KMS-11 (cell line): ENCODE data around the gene EFHC2.
"Not testable (repeated sequence)": the region's sequence is repeated elsewhere in the genome, so short reads cannot be mapped to it uniquely, and the experiment has no call there.

Source experiments
- H2AFZ ChIP-seq: fragments of 200-600 bp; sonication (generic); 2 replicates; pipeline ENCODE4 v1.6.1; 2016; ENCODE audit warnings: antibody characterized with exemption, mixed run types, low read depth
- H3K27ac ChIP-seq: fragments of 200-600 bp; sonication (generic); 2 replicates; pipeline ENCODE4 v1.6.1; 2016; ENCODE audit warnings: mild to moderate bottlenecking, mixed run types
- H3K27me3 ChIP-seq: fragments of 200-600 bp; sonication (generic); 2 replicates; pipeline ENCODE4 v1.6.1; 2017; ENCODE audit warnings: mild to moderate bottlenecking, low read depth, mixed run types, moderate library complexity; ENCODE audit not compliant: insufficient read depth
- H3K36me3 ChIP-seq: fragments of 200-600 bp; sonication (generic); 2 replicates; pipeline ENCODE4 v1.6.1; 2017; ENCODE audit warnings: mild to moderate bottlenecking, mixed run types; ENCODE audit not compliant: insufficient read depth
- H3K4me1 ChIP-seq: fragments of 200-600 bp; sonication (generic); 2 replicates; pipeline ENCODE4 v1.6.1; 2016; ENCODE audit warnings: mild to moderate bottlenecking, low read depth, mixed run types; ENCODE audit not compliant: poor library complexity, severe bottlenecking
- H3K4me2 ChIP-seq: fragments of 200-600 bp; sonication (generic); 2 replicates; pipeline ENCODE4 v1.7.0; 2016; ENCODE audit warnings: mild to moderate bottlenecking, mixed run types
- H3K4me3 ChIP-seq: fragments of 200-600 bp; sonication (generic); IDR thresholded peaks from 2 replicates; pipeline ENCODE4 v1.6.1; 2017; ENCODE audit warnings: low read depth, low read length, mixed read lengths; ENCODE audit not compliant: insufficient read depth
- H3K79me2 ChIP-seq: fragments of 200-600 bp; sonication (generic); 2 replicates; pipeline ENCODE4 v1.6.1; 2016; ENCODE audit warnings: low read depth, mixed run types; ENCODE audit not compliant: insufficient read depth
- H3K9ac ChIP-seq: fragments of 200-600 bp; sonication (generic); 2 replicates; pipeline ENCODE4 v1.6.1; 2016; ENCODE audit warnings: mild to moderate bottlenecking, mixed run types
- H4K20me1 ChIP-seq: fragments of 200-600 bp; sonication (generic); 2 replicates; pipeline ENCODE4 v1.6.1; 2016; ENCODE audit warnings: mild to moderate bottlenecking, mixed run types; ENCODE audit not compliant: insufficient read depth
- TF ChIP-seq, protein P1 (sequence below): fragments of 200-600 bp; sonication (generic); conservative IDR thresholded peaks from 2 replicates; pipeline ENCODE4 v1.6.1; 2017; ENCODE audit warnings: low read depth, mild to moderate bottlenecking, antibody characterized with exemption, low read length, moderate library complexity, mixed read lengths

The EFHC2 gene

DNA sequence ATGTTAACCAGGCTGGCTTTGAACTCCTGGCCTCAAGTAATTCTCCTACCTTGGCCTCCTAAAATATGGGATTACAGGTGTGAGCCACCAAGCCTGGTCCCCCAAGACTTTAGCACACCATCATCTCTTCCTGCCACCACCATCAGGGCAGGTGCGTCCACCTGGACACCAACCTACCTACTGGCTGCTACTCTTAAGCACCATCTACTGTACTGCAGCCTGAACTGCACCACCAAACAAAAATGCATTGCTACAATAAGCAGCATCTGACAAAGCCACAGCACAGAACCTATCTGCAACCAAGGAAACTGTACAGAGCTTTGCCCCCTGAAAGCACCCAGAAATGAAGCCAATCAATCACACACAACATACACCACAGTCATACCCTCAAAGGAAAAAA lies 139.7 kb downstream of the EFHC2 start:
- Histone ChIP-seq H3K79me2 (no peaks in the 10 kb centered on the region), H3K4me2 (no peak overlapping the region), H3K4me1 (no peaks in the 10 kb centered on the region), H2AFZ (no peak overlapping the region), H4K20me1 (no peaks in the 10 kb centered on the region), H3K9ac (no peak overlapping the region), H3K27ac (no peak overlapping the region), H3K36me3 (no peaks in the 10 kb centered on the region), H3K27me3 (no peaks in the 10 kb centered on the region), H3K4me3 (no peak overlapping the region)
- TF ChIP-seq, protein P1, sequence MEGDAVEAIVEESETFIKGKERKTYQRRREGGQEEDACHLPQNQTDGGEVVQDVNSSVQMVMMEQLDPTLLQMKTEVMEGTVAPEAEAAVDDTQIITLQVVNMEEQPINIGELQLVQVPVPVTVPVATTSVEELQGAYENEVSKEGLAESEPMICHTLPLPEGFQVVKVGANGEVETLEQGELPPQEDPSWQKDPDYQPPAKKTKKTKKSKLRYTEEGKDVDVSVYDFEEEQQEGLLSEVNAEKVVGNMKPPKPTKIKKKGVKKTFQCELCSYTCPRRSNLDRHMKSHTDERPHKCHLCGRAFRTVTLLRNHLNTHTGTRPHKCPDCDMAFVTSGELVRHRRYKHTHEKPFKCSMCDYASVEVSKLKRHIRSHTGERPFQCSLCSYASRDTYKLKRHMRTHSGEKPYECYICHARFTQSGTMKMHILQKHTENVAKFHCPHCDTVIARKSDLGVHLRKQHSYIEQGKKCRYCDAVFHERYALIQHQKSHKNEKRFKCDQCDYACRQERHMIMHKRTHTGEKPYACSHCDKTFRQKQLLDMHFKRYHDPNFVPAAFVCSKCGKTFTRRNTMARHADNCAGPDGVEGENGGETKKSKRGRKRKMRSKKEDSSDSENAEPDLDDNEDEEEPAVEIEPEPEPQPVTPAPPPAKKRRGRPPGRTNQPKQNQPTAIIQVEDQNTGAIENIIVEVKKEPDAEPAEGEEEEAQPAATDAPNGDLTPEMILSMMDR, result no peak

DNA sequence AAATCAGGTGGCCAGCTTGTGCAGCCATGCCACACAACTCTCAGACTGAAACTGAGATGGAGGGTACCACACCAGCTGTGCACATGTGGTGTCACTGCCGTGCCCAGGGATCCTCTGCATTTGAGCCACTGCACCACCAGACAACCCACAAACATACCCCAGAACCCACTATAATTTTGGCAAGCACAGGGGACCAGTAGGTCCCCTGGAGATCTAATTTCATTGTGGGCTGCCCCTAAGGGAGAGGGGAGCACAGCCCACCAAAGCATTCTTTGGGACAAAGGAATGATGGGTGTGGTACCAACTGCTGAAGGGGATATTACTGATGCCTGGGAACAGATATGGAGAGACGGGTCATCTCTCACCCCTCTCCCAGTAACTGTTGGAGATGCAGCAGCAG lies 140.9 kb downstream of the EFHC2 start:
- no peak overlapping the region for H2AFZ ChIP-seq
- no peaks in the 10 kb centered on the region for H3K36me3 ChIP-seq
- TF ChIP-seq, protein P1, result no peak

DNA sequence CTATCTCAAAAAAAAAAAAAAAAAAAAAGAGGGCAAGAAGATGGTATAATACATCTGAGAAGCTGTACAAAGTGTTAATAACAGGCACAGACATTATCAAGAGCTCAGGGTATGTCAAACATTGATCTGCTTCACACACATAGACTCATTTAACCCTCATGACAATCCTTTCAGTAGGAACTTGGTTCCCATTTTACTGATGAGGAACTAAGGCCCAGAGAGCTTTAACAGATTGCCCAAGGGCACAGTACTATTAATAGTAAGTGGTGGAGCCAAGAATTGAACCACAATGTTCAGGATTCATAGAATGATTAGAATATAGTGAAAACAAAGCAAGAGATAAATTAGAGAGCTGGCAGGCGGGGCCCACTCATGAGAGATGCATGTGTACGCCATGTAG lies 154.4 kb downstream of the EFHC2 start:
- Histone ChIP-seq H3K4me1 (no peaks in the 10 kb centered on the region), H3K79me2 (no peaks in the 10 kb centered on the region), H3K27ac (no peak overlapping the region), H3K4me2 (no peak overlapping the region), H4K20me1 (no peaks in the 10 kb centered on the region), H3K4me3 (no peak overlapping the region), H2AFZ (no peak overlapping the region), H3K27me3 (no peaks in the 10 kb centered on the region), H3K9ac (no peak overlapping the region), H3K36me3 (no peaks in the 10 kb centered on the region)
- TF ChIP-seq, protein P1, result no peak

More for the DNA sequence above, 140.9 kb downstream of the EFHC2 start:
- Histone ChIP-seq H3K27me3 (no peaks in the 10 kb centered on the region), H3K4me3 (no peak overlapping the region), H4K20me1 (no peaks in the 10 kb centered on the region), H3K27ac (no peak overlapping the region), H3K9ac (no peak overlapping the region), H3K79me2 (no peaks in the 10 kb centered on the region), H3K4me2 (no peak overlapping the region), H3K4me1 (no peaks in the 10 kb centered on the region)

DNA sequence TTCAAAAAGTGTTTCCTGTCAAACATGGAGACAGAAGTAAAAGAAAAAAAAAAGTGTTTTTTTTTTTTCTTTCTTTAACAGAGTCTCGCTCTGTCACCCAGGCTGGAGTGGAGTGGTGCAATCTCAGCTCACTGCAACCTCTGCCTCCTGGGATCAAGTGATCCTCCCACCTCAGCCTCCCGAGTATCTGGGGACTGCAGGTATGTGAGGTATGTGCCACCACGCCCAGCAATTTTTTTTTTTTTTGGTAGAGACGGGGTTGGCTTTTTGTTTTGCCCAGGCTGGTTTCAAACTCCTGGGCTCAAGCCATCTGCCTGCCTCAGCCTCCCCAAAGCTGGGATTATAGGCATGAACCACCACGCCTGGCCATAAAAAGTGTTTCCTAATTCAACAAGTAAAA lies 155.6 kb downstream of the EFHC2 start:
- not testable (repeated sequence) for H3K27ac ChIP-seq, H3K9ac ChIP-seq, H3K4me3 ChIP-seq, H3K4me1 ChIP-seq, H3K27me3 ChIP-seq, H4K20me1 ChIP-seq, H3K79me2 ChIP-seq, H3K4me2 ChIP-seq, H2AFZ ChIP-seq, H3K36me3 ChIP-seq

DNA sequence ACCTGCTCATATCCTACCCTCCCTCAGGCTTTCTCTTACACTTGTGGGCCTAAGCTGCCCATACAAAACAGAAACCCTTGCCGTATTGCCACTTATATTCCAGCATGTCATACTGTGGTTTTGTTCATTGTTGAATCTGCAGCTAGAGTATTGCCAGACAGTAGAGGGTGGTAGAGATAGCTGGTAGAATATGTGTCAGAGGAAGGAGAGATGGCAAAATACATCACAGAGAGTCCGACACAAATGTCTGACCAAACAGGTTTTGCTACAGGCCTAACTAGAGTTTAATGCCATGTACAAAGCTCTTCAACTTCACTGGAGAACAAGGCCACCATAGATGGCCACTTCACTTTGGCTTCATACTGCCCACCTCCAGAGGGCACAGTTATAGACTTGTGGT lies 160.1 kb downstream of the EFHC2 start:
- no peaks in the 10 kb centered on the region for H3K36me3 ChIP-seq
- H3K4me2 ChIP-seq, result no peak overlapping the region
- TF ChIP-seq, protein P1, result no peak
- H3K27me3 ChIP-seq, result no peaks in the 10 kb centered on the region
- no peaks in the 10 kb centered on the region for H3K79me2 ChIP-seq
- no peaks in the 10 kb centered on the region for H3K4me1 ChIP-seq
- H3K27ac ChIP-seq, result no peak overlapping the region
- no peak overlapping the region for H2AFZ ChIP-seq
- no peak overlapping the region for H3K4me3 ChIP-seq
- H4K20me1 ChIP-seq, result no peaks in the 10 kb centered on the region
- no peak overlapping the region for H3K9ac ChIP-seq
